Gastroesophageal sphincter (tissue), 4 donors: Measurements from ENCODE around the gene ALDH1L1. TPM values are rescaled to one million over a fixed set of nuclear protein-coding genes. Genes with fewer than 3 reads are reported as not detected.
"Not testable (repeated sequence)": the region's sequence is repeated elsewhere in the genome, so short reads cannot be mapped to it uniquely, and the experiment has no call there.

Source experiments
- ATAC-seq: fragments of 150-250 bp; one replicate; pipeline ENCODE4 v1.9.1; 2016; ENCODE audit warnings: mild to moderate bottlenecking, moderate library complexity
- H3K27ac ChIP-seq, 4 donors: fragments of 200-600 bp; sonication (generic) in 3 of 4; 1 replicate in 3 of 4; 2 replicates in 1 of 4; pipeline ENCODE4 v1.5.1; 2016 to 2019
- H3K27me3 ChIP-seq: fragments of 200-600 bp; sonication (generic); one replicate; pipeline ENCODE4 v1.5.1; 2019
- H3K36me3 ChIP-seq, 2 donors: fragments of 200-600 bp; sonication (generic); one replicate each; pipeline ENCODE4 v1.5.1; 2019; ENCODE audit warnings: control low read depth in 1 of 2
- H3K4me1 ChIP-seq, 3 donors: fragments of 200-600 bp; sonication (generic); 1 replicate in 2 of 3; 2 replicates in 1 of 3; pipeline ENCODE4 v1.5.1; 2016 to 2019; ENCODE audit warnings: control low read depth in 2 of 3
- H3K4me3 ChIP-seq, 2 donors: fragments of 200-600 bp; sonication (generic); one replicate each; pipeline ENCODE4 v1.5.1; 2019; ENCODE audit warnings: mild to moderate bottlenecking in 1 of 2, moderate library complexity in 1 of 2
- H3K9me3 ChIP-seq, 3 donors: fragments of 200-600 bp; sonication (generic); one replicate each; pipeline ENCODE4 v1.5.1; 2017 to 2019; ENCODE audit warnings: control low read depth in 2 of 3
- EP300 ChIP-seq: sonication (generic); formaldehyde crosslinking; IDR thresholded peaks from one replicate; pipeline ENCODE4 v1.6.1; 2017; ENCODE audit warnings: antibody characterized with exemption, mild to moderate bottlenecking
- POLR2A ChIP-seq, 2 donors: fragments of 450-650 bp; IDR thresholded peaks; one replicate each; pipeline ENCODE4 v1.6.1; 2017; ENCODE audit warnings: antibody characterized with exemption in 2 of 2, mild to moderate bottlenecking in 2 of 2, moderate library complexity in 1 of 2
- POLR2AphosphoS5 ChIP-seq: sonication (generic); formaldehyde crosslinking; IDR thresholded peaks from one replicate; pipeline ENCODE4 v1.6.1; 2017; ENCODE audit warnings: antibody characterized with exemption
- WGBS, 2 donors: methylation state at CpG; one replicate each; pipeline ENCODE4 v1.1.5; 2018; ENCODE audit warnings: low coverage in 1 of 2; 5-methylcytosine and 5-hydroxymethylcytosine counted together
- total RNA-seq, 4 donors: library from RNA; depleted of rRNA; stranded (reverse); fragments of >200 nt; gene quantifications; one replicate each; pipeline ENCODE4 v1.1.0, GENCODE V29; 2016
- TF ChIP-seq, protein P1 (sequence below), 4 experiments: fragments of 200-600 bp in 2 of 4; fragments of 450-650 bp in 2 of 4; sonication (generic) in 1 of 4; IDR thresholded peaks; one replicate each; pipeline ENCODE4 v1.5.1; 2017 to 2019; ENCODE audit warnings: antibody characterized with exemption in 4 of 4, mild to moderate bottlenecking in 2 of 4, moderate library complexity in 2 of 4

ALDH1L1 gene
- total RNA-seq, 4 donors from 2014 or later, result 16.3 to 67.9 (median 38.7) TPM

DNA sequence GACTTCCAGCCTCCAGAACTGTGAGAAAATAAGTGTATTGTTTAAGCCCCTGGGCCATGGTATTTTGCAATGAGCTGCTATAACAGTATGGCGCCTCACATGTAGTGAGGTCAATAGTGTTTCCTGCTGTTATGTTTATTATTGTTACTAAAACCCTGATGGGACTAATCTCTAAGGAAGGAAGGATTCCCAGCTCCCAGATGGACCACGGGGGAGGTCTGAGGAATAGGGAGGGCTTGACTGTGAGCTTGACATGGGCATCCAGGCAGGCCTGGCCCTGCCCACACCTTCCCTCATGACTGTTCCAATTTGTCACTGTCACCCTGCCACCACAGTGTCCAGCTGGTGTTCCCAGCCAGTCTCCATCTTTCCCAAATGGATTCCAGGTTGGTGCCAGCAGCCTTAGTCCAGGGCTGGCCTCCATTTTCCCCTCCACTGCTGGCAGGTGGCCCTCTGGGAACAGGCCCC, 82.0 kb downstream of the ALDH1L1 start:
- Histone ChIP-seq H3K36me3 (peaks cover 0 to 2% of the 10 kb centered on the region in 2 donors), H3K27ac (no peak overlapping the region), H3K4me1 (peaks cover 0 to 28% (median 8%) of the 10 kb centered on the region in 3 donors), H3K4me3 (no peak overlapping the region), H3K9me3 (peaks cover 0 to 18% (median 0%) of the 10 kb centered on the region in 3 donors), H3K27me3 (no peaks in the 10 kb centered on the region)
- no peak for ATAC-seq
- 90% methylated on average over 2 of the region's 2 CpGs; no CpG with 5 or more reads in 1 of the 2 donors for WGBS, 2 donors
- TF ChIP-seq EP300, result no peak
- no peak for TF ChIP-seq POLR2A (IDR thresholded peaks at IDR 0.05)
- TF ChIP-seq, protein P1, sequence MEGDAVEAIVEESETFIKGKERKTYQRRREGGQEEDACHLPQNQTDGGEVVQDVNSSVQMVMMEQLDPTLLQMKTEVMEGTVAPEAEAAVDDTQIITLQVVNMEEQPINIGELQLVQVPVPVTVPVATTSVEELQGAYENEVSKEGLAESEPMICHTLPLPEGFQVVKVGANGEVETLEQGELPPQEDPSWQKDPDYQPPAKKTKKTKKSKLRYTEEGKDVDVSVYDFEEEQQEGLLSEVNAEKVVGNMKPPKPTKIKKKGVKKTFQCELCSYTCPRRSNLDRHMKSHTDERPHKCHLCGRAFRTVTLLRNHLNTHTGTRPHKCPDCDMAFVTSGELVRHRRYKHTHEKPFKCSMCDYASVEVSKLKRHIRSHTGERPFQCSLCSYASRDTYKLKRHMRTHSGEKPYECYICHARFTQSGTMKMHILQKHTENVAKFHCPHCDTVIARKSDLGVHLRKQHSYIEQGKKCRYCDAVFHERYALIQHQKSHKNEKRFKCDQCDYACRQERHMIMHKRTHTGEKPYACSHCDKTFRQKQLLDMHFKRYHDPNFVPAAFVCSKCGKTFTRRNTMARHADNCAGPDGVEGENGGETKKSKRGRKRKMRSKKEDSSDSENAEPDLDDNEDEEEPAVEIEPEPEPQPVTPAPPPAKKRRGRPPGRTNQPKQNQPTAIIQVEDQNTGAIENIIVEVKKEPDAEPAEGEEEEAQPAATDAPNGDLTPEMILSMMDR (IDR thresholded peaks at IDR 0.05), result no peak
- no peak for TF ChIP-seq POLR2AphosphoS5

DNA sequence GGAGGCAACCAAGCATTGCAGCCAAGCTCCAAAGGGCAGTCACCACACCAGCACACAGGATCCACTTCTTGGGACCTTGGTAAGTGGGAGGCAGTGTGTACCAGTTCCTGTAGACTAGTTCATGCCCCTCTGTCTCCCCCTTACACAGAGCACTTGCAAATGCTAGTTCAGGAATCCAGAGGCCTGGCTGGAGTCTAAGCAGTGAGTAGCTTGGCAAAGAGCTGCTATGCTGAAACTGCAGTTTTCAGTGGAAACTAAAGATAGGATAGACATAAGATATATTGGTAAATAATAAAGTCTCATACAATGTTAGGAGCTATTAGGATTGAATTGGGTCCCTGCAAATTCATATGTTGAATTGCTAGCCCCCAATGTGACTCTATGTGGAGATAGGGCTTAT, 82.6 kb downstream of the ALDH1L1 start:
- ATAC-seq, result no peak
- peaks cover 0 to 22% (median 4%) of the 10 kb centered on the region in 3 donors for H3K4me1 ChIP-seq
- no peak for TF ChIP-seq POLR2AphosphoS5
- no peak for TF ChIP-seq EP300
- no peak for TF ChIP-seq POLR2A (IDR thresholded peaks at IDR 0.05)
- TF ChIP-seq, protein P1 (IDR thresholded peaks at IDR 0.05), result no peak
- peaks cover 0 to 18% (median 0%) of the 10 kb centered on the region in 3 donors for H3K9me3 ChIP-seq
- H3K4me3 ChIP-seq, result no peak overlapping the region
- H3K27ac ChIP-seq, result no peak overlapping the region
- no peaks in the 10 kb centered on the region for H3K36me3 ChIP-seq
- no peaks in the 10 kb centered on the region for H3K27me3 ChIP-seq

DNA sequence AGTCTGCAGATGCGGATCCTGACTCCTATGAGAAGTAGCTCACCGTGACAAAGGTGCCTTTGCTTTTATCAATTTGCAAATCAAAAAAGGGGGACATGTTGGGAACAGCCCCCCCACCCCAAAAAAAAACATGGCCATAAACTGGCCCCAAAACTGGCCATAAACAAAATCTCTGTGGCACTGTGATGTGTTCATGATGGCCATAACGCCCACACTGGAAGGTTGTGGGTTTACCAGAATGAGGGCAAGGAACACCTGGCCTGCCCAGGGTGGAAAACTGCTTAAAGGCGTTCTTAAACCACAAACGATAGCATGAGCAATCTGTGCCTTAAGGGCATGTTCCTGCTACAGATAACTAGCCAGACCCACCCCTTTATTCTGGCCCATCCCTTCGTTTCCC, 84.1 kb downstream of the ALDH1L1 start:
- peaks cover 0 to 18% (median 0%) of the 10 kb centered on the region in 3 donors for H3K9me3 ChIP-seq
- not testable (repeated sequence) for H3K4me3 ChIP-seq, H3K36me3 ChIP-seq, ATAC-seq, H3K27ac ChIP-seq, H3K27me3 ChIP-seq, H3K4me1 ChIP-seq
- 71 to 75% methylated on average over 5 to 6 of the region's 6 CpGs for WGBS, 2 donors

DNA sequence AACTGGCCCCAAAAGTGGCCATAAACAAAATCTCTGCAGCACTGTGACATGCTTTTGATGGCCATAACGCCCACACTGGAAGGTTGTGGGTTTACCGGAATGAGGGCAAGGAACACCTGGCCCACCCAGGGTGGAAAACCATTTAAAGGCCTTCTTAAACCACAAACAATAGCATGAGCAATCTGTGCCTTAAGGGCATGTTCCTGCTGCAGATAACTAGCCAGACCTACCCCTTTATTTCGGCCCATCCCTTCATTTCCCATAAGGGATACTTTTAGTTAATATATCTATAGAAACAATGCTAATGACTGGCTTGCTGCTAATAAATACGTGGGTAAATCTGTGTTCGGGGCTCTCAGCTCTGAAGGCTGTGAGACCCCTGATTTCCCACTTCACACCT, 88.3 kb downstream of the ALDH1L1 start:
- peaks cover 0 to 16% (median 0%) of the 10 kb centered on the region in 3 donors for H3K9me3 ChIP-seq
- not testable (repeated sequence) for ATAC-seq, H3K4me1 ChIP-seq, H3K27me3 ChIP-seq, H3K27ac ChIP-seq, H3K4me3 ChIP-seq, H3K36me3 ChIP-seq
- 96 to 100% methylated on average over 1 to 5 of the region's 5 CpGs for WGBS, 2 donors

DNA sequence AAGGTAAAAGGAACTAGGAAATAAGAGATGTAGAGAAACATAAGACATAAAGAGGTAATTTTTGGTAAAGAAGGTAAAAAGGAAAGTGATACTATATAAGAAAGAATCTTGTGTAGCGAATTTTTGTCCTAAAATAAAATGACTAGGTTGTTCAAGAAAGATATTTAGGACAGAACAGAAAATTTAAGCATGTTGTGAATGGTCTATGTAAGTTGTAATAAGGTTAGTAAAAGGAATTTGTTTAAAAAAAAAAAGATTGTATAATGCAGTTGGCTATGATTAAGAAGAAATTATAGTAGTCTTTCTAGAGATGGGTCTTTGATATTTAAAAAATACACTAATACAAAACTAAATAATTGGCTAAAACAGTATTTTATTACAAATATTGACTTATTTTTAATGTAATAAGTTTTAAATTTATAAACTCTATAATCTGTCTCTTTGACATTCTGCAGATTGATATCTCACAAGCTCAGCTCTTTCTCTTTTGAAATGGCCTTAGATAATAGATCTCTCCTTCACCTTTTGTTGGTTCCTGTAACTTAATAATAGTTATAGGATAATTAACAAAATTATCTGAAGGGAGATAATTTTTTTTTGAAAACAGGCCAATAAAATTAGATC, 92.7 kb downstream of the ALDH1L1 start:
- H3K9me3 ChIP-seq, result no peaks in the 10 kb centered on the region
- WGBS, 2 donors, result 81 to 100% methylated on average over 1 of the region's 1 CpG
- TF ChIP-seq POLR2AphosphoS5 (no peak), EP300 (no peak), POLR2A (IDR thresholded peaks at IDR 0.05) (no peak)
- TF ChIP-seq, protein P1 (IDR thresholded peaks at IDR 0.05), result no peak
- H3K27ac ChIP-seq, result no peak overlapping the region
- peaks cover 0 to 15% (median 4%) of the 10 kb centered on the region in 3 donors for H3K4me1 ChIP-seq
- H3K27me3 ChIP-seq, result no peaks in the 10 kb centered on the region
- no peaks in the 10 kb centered on the region for H3K36me3 ChIP-seq
- ATAC-seq, result no peak
- no peak overlapping the region for H3K4me3 ChIP-seq

DNA sequence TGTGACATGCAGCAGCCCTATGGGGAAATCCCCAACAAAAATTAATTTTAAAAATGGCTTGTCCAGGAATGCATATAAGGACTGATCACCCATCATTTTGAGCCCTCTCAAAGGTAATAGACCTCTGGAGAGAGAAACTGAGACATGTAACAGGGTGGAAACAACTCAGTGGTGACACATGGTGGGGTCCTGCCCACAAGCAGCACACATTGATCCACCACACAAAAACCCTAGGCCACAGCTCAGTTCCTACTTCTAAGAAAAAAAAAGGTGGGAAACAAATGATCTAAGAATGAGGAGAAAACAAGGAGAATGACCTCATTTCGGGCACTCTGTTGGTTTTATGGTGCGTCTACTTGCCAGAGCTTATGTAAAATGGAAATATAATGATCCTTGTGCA, 94.5 kb downstream of the ALDH1L1 start:
- no peaks in the 10 kb centered on the region for H3K36me3 ChIP-seq
- no peak overlapping the region for H3K27ac ChIP-seq
- H3K4me1 ChIP-seq, result peaks cover 0 to 26% (median 4%) of the 10 kb centered on the region in 3 donors
- H3K9me3 ChIP-seq, result no peaks in the 10 kb centered on the region
- TF ChIP-seq, protein P1 (IDR thresholded peaks at IDR 0.05), result no peak
- TF ChIP-seq POLR2A (IDR thresholded peaks at IDR 0.05), result no peak
- TF ChIP-seq POLR2AphosphoS5, result no peak
- TF ChIP-seq EP300, result no peak
- H3K27me3 ChIP-seq, result no peaks in the 10 kb centered on the region
- WGBS, 2 donors, result 72 to 92% methylated on average over 2 of the region's 2 CpGs
- H3K4me3 ChIP-seq, result no peak overlapping the region
- no peak for ATAC-seq
